Measurements from ENCODE around the gene NAPA. TPM values are rescaled to one million over a fixed set of nuclear protein-coding genes. Genes with fewer than 3 reads are reported as not detected.

The NAPA gene
- total RNA-seq, 1 donor from 2014 or later = 80.0 TPM

GRCh38 chr19:47523473-47523872, 8.6 kb upstream of the NAPA start:
- peaks cover 4% of the 10 kb centered on the region for H3K4me1 Mint-ChIP-seq (ENCODE audit: low read depth)
- no peaks in the 10 kb centered on the region for H3K9me3 Mint-ChIP-seq (ENCODE audit: low read depth)
- no peak for DNase-seq (ENCODE audit: low spot score, unreplicated experiment)
- no peak for TF ChIP-seq CTCF (IDR thresholded peaks at IDR 0.05; ENCODE audit: unreplicated experiment)
- H3K36me3 Mint-ChIP-seq (ENCODE audit: insufficient read depth) = no peaks in the 10 kb centered on the region
- peaks cover 9% of the 10 kb centered on the region for H3K27me3 Mint-ChIP-seq
- no peak overlapping the region for H3K27ac Mint-ChIP-seq
- no peak overlapping the region for H3K4me3 Mint-ChIP-seq (ENCODE audit: low read depth)

- H3K4me3 Mint-ChIP-seq (ENCODE audit: low read depth) = no peak overlapping the region
- H3K36me3 Mint-ChIP-seq (ENCODE audit: insufficient read depth) = no peaks in the 10 kb centered on the region
- TF ChIP-seq CTCF (IDR thresholded peaks at IDR 0.05; ENCODE audit: unreplicated experiment) = no peak
- H3K27ac Mint-ChIP-seq = no peak overlapping the region
- peaks cover 4% of the 10 kb centered on the region for H3K4me1 Mint-ChIP-seq (ENCODE audit: low read depth)
- no peaks in the 10 kb centered on the region for H3K9me3 Mint-ChIP-seq (ENCODE audit: low read depth)
- peaks cover 9% of the 10 kb centered on the region for H3K27me3 Mint-ChIP-seq
- no peak for DNase-seq (ENCODE audit: low spot score, unreplicated experiment)
Observed at GRCh38 chr19:47521473-47522180, 6.8 kb upstream of the NAPA start.

GRCh38 chr19:47520839-47521238, 6.0 kb upstream of the NAPA start:
- Mint-ChIP-seq H3K4me1 (ENCODE audit: low read depth) (peaks cover 4% of the 10 kb centered on the region), H3K9me3 (ENCODE audit: low read depth) (no peaks in the 10 kb centered on the region), H3K36me3 (ENCODE audit: insufficient read depth) (no peaks in the 10 kb centered on the region), H3K27me3 (peaks cover 9% of the 10 kb centered on the region), H3K4me3 (ENCODE audit: low read depth) (no peak overlapping the region), H3K27ac (no peak overlapping the region)
- no peak for TF ChIP-seq CTCF (IDR thresholded peaks at IDR 0.05; ENCODE audit: unreplicated experiment)
- no peak for DNase-seq (ENCODE audit: low spot score, unreplicated experiment)

GRCh38 chr19:47520343-47520806, 5.5 kb upstream of the NAPA start:
- Mint-ChIP-seq H3K27me3 (peaks cover 9% of the 10 kb centered on the region), H3K27ac (no peak overlapping the region)

GRCh38 chr19:47518854-47519253, 4.0 kb upstream of the NAPA start:
- no peak overlapping the region for H3K4me3 Mint-ChIP-seq (ENCODE audit: low read depth)
- no peak for TF ChIP-seq CTCF (IDR thresholded peaks at IDR 0.05; ENCODE audit: unreplicated experiment)
- no peaks in the 10 kb centered on the region for H3K36me3 Mint-ChIP-seq (ENCODE audit: insufficient read depth)
- DNase-seq (ENCODE audit: low spot score, unreplicated experiment) = no peak
- peaks cover 14% of the 10 kb centered on the region for H3K4me1 Mint-ChIP-seq (ENCODE audit: low read depth)
- H3K27me3 Mint-ChIP-seq = peaks cover 9% of the 10 kb centered on the region
- H3K27ac Mint-ChIP-seq = no peak overlapping the region
- no peaks in the 10 kb centered on the region for H3K9me3 Mint-ChIP-seq (ENCODE audit: low read depth)

More at GRCh38 chr19:47520343-47520806, 5.5 kb upstream of the NAPA start:
- no peak for DNase-seq (ENCODE audit: low spot score, unreplicated experiment)
- H3K4me1 Mint-ChIP-seq (ENCODE audit: low read depth) = peaks cover 4% of the 10 kb centered on the region
- H3K4me3 Mint-ChIP-seq (ENCODE audit: low read depth) = no peak overlapping the region
- no peaks in the 10 kb centered on the region for H3K9me3 Mint-ChIP-seq (ENCODE audit: low read depth)
- TF ChIP-seq CTCF (IDR thresholded peaks at IDR 0.05; ENCODE audit: unreplicated experiment) = no peak
- no peaks in the 10 kb centered on the region for H3K36me3 Mint-ChIP-seq (ENCODE audit: insufficient read depth)

Data from progenitor cell of endocrine pancreas (in vitro differentiated cells).